ENCODE measurements around the gene MARCHF3.
A peak's percentile ranks its signal among the peaks of the same experiment; 100 is the strongest.

MARCHF3 gene

DNA sequence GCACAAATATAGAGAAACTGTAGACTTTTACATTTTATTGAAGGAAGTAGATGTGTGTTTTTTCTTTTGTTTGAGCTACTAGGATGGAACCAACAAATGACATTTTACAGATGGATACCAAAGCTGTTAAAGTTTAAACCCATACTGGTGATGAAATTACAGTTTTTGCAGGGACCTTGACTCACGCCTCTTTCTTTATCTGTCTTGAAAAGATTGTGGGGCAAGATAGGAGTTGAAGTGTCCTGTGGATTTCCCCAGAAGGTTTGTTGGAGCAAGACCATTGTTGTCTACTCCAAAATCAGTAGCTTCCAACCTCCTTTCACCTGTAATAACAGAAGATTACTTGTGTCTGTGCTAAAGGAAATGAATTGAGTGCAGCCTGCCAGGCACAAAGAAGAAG is 47.0 kb upstream of the MARCHF3 start:
- ATAC-seq: no peak
- TF ChIP-seq CSDC2 (CRISPR knock-in tag; IDR thresholded peaks at IDR 0.05) (no peak), SNAI2 (CRISPR knock-in tag; IDR thresholded peaks at IDR 0.05) (no peak), ZNF8 (CRISPR knock-in tag; IDR thresholded peaks at IDR 0.05) (no peak), ISL1 (CRISPR knock-in tag; IDR thresholded peaks at IDR 0.05) (no peak), BACH2 (CRISPR knock-in tag; IDR thresholded peaks at IDR 0.05; ENCODE audit: borderline replicate concordance) (no peak), OSR1 (CRISPR knock-in tag; IDR thresholded peaks at IDR 0.05) (no peak), GLIS3 (CRISPR knock-in tag; IDR thresholded peaks at IDR 0.05) (no peak), ZNF565 (CRISPR knock-in tag; conservative IDR thresholded peaks at IDR 0.05; ENCODE audit: low read depth) (no peak)
- TF ChIP-seq, protein P1, sequence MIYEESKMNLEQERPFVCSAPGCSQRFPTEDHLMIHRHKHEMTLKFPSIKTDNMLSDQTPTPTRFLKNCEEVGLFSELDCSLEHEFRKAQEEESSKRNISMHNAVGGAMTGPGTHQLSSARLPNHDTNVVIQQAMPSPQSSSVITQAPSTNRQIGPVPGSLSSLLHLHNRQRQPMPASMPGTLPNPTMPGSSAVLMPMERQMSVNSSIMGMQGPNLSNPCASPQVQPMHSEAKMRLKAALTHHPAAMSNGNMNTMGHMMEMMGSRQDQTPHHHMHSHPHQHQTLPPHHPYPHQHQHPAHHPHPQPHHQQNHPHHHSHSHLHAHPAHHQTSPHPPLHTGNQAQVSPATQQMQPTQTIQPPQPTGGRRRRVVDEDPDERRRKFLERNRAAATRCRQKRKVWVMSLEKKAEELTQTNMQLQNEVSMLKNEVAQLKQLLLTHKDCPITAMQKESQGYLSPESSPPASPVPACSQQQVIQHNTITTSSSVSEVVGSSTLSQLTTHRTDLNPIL (CRISPR knock-in tag; IDR thresholded peaks at IDR 0.05; ENCODE audit: low read depth): no peak
- TF ChIP-seq, protein P2, sequence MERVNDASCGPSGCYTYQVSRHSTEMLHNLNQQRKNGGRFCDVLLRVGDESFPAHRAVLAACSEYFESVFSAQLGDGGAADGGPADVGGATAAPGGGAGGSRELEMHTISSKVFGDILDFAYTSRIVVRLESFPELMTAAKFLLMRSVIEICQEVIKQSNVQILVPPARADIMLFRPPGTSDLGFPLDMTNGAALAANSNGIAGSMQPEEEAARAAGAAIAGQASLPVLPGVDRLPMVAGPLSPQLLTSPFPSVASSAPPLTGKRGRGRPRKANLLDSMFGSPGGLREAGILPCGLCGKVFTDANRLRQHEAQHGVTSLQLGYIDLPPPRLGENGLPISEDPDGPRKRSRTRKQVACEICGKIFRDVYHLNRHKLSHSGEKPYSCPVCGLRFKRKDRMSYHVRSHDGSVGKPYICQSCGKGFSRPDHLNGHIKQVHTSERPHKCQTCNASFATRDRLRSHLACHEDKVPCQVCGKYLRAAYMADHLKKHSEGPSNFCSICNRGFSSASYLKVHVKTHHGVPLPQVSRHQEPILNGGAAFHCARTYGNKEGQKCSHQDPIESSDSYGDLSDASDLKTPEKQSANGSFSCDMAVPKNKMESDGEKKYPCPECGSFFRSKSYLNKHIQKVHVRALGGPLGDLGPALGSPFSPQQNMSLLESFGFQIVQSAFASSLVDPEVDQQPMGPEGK (CRISPR knock-in tag; IDR thresholded peaks at IDR 0.05; ENCODE audit: borderline replicate concordance): no peak

DNA sequence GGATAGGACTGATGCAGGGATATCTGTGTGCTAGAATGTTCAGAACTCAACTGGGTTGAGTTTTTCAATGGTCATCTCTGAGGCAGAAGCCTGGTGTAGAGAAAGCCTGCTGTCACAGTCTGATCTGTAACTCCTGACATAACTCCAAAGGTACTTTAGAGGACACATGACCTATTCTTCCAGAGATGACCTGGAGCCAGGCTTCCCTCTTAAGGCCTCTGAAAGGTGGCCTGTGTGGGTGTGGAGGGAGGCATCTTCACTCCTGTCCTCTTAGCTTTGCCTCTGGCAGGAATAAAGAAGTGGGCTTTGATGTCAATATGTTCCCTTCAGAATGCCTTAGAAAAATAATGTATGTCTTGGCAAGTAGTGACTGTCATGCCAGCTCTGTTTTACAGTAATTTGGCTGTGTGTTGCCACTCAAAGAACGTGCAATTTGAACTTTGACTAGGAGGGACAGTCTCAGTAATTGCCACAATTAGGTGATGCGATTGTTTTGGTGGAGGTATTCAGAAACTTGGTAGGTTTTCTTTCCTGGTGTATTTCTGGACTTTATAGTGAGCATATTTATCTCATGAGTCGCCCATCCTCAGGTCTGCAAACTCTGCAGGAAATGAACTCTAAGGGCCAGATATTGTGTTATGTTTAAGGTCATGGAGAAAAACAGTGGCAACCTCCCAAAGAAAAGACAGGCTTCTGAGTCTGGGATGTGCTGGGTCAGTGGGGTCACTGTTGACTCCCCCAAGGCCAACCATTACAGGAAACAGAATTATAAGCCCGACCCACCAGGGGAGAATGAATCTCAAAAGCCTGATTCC is 46.2 kb upstream of the MARCHF3 start:
- ATAC-seq: peak; percentile 53
- no peak for TF ChIP-seq GLIS3 (CRISPR knock-in tag; IDR thresholded peaks at IDR 0.05)
- TF ChIP-seq, protein P2 (CRISPR knock-in tag; IDR thresholded peaks at IDR 0.05; ENCODE audit: borderline replicate concordance): no peak
- no peak for TF ChIP-seq CSDC2 (CRISPR knock-in tag; IDR thresholded peaks at IDR 0.05)
- TF ChIP-seq, protein P3, sequence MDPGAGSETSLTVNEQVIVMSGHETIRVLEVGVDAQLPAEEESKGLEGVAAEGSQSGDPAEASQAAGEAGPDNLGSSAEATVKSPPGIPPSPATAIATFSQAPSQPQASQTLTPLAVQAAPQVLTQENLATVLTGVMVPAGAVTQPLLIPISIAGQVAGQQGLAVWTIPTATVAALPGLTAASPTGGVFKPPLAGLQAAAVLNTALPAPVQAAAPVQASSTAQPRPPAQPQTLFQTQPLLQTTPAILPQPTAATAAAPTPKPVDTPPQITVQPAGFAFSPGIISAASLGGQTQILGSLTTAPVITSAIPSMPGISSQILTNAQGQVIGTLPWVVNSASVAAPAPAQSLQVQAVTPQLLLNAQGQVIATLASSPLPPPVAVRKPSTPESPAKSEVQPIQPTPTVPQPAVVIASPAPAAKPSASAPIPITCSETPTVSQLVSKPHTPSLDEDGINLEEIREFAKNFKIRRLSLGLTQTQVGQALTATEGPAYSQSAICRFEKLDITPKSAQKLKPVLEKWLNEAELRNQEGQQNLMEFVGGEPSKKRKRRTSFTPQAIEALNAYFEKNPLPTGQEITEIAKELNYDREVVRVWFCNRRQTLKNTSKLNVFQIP (CRISPR knock-in tag; IDR thresholded peaks at IDR 0.05; ENCODE audit: borderline replicate concordance, low read depth): no peak
- no peak for TF ChIP-seq ESRRG (CRISPR knock-in tag; IDR thresholded peaks at IDR 0.05)
- TF ChIP-seq RARB (CRISPR knock-in tag; IDR thresholded peaks at IDR 0.05): no peak
- TF ChIP-seq ZNF565 (CRISPR knock-in tag; conservative IDR thresholded peaks at IDR 0.05; ENCODE audit: low read depth): no peak
- TF ChIP-seq BACH2 (CRISPR knock-in tag; IDR thresholded peaks at IDR 0.05; ENCODE audit: borderline replicate concordance): no peak
- no peak for TF ChIP-seq ZNF70 (CRISPR knock-in tag; IDR thresholded peaks at IDR 0.05)
- TF ChIP-seq ZC3H10 (CRISPR knock-in tag; IDR thresholded peaks at IDR 0.05): no peak
- TF ChIP-seq, protein P4, sequence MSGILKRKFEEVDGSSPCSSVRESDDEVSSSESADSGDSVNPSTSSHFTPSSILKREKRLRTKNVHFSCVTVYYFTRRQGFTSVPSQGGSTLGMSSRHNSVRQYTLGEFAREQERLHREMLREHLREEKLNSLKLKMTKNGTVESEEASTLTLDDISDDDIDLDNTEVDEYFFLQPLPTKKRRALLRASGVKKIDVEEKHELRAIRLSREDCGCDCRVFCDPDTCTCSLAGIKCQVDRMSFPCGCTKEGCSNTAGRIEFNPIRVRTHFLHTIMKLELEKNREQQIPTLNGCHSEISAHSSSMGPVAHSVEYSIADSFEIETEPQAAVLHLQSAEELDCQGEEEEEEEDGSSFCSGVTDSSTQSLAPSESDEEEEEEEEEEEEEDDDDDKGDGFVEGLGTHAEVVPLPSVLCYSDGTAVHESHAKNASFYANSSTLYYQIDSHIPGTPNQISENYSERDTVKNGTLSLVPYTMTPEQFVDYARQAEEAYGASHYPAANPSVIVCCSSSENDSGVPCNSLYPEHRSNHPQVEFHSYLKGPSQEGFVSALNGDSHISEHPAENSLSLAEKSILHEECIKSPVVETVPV (CRISPR knock-in tag; IDR thresholded peaks at IDR 0.05): no peak
- TF ChIP-seq, protein P5, sequence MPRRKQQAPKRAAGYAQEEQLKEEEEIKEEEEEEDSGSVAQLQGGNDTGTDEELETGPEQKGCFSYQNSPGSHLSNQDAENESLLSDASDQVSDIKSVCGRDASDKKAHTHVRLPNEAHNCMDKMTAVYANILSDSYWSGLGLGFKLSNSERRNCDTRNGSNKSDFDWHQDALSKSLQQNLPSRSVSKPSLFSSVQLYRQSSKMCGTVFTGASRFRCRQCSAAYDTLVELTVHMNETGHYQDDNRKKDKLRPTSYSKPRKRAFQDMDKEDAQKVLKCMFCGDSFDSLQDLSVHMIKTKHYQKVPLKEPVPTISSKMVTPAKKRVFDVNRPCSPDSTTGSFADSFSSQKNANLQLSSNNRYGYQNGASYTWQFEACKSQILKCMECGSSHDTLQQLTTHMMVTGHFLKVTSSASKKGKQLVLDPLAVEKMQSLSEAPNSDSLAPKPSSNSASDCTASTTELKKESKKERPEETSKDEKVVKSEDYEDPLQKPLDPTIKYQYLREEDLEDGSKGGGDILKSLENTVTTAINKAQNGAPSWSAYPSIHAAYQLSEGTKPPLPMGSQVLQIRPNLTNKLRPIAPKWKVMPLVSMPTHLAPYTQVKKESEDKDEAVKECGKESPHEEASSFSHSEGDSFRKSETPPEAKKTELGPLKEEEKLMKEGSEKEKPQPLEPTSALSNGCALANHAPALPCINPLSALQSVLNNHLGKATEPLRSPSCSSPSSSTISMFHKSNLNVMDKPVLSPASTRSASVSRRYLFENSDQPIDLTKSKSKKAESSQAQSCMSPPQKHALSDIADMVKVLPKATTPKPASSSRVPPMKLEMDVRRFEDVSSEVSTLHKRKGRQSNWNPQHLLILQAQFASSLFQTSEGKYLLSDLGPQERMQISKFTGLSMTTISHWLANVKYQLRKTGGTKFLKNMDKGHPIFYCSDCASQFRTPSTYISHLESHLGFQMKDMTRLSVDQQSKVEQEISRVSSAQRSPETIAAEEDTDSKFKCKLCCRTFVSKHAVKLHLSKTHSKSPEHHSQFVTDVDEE (CRISPR knock-in tag; IDR thresholded peaks at IDR 0.05): no peak
- no peak for TF ChIP-seq ISL1 (CRISPR knock-in tag; IDR thresholded peaks at IDR 0.05)
- no peak for TF ChIP-seq SNAI2 (CRISPR knock-in tag; IDR thresholded peaks at IDR 0.05)
- TF ChIP-seq TOX (CRISPR knock-in tag; IDR thresholded peaks at IDR 0.05; ENCODE audit: borderline replicate concordance): no peak
- TF ChIP-seq ZFP3 (CRISPR knock-in tag; IDR thresholded peaks at IDR 0.05): no peak
- TF ChIP-seq ARNTL (CRISPR knock-in tag; IDR thresholded peaks at IDR 0.05; ENCODE audit: borderline replicate concordance, low read depth): no peak
